SK-N-SH (cell line): Measurements from ENCODE around the gene PPP2R2B. TPM values are rescaled to one million over a fixed set of nuclear protein-coding genes. Genes with fewer than 3 reads are reported as not detected.

Experiments
- CTCF ChIA-PET: fragments of 300-600, 350-600 bp; formaldehyde crosslinking; extraction: SDS; loops from one replicate; lab custom pipeline; 2021; lab: Yijun Ruan, JAX
- POLR2A ChIA-PET: fragments of 350-600 bp; sonication (Branson Sonifier 250); formaldehyde crosslinking; extraction: SDS; loops from one replicate; lab custom pipeline; 2020; ENCODE audit warnings: antibody characterized with exemption, inconsistent platforms; lab: Yijun Ruan, JAX
- DNase-seq: peaks from one replicate; pipeline ENCODE4 v3.0.0; 2012
- H2AFZ ChIP-seq: fragments of 200-600 bp; sonication (generic); 2 replicates; pipeline ENCODE4 v1.8.1; 2016; ENCODE audit warnings: antibody characterized with exemption, mild to moderate bottlenecking, low read depth
- H3F3A ChIP-seq: fragments of 200-600 bp; sonication (generic); replicated peaks from 2 replicates; pipeline ENCODE3; 2016; ENCODE audit warnings: antibody characterized with exemption, mild to moderate bottlenecking; ENCODE audit not compliant: insufficient read depth
- H3K27ac ChIP-seq, 2 experiments: fragments of 200-500 bp in 1 of 2; fragments of 200-600 bp in 1 of 2; sonication (Bioruptor generic) in 1 of 2; sonication (generic), shearing (Covaris generic) in 1 of 2; 2 replicates each; pipeline versions ENCODE4 v1.5.1 to v1.6.1; 2014 to 2016; ENCODE audit warnings: low read depth in 2 of 2, inconsistent platforms in 1 of 2, low read length in 1 of 2, mild to moderate bottlenecking in 1 of 2, mixed read lengths in 1 of 2
- H3K27me3 ChIP-seq: fragments of 200-600 bp; sonication (generic), shearing (Covaris generic); 2 replicates; pipeline ENCODE4 v1.6.1; 2016; ENCODE audit warnings: mixed run types; ENCODE audit not compliant: insufficient read depth
- H3K36me3 ChIP-seq, 2 experiments: fragments of 200-500 bp in 1 of 2; fragments of 200-600 bp in 1 of 2; sonication (Bioruptor generic) in 1 of 2; sonication (generic) in 1 of 2; replicated peaks in 1 of 2; 2 replicates each; pipeline versions ENCODE3 to v1.5.1; 2014 to 2016; ENCODE audit warnings: low read length in 1 of 2, mild to moderate bottlenecking in 1 of 2; ENCODE audit not compliant: insufficient read depth in 2 of 2, control insufficient read depth in 1 of 2
- H3K4me1 ChIP-seq, 2 experiments: fragments of 200-500 bp in 1 of 2; fragments of 200-600 bp in 1 of 2; sonication (Bioruptor generic) in 1 of 2; sonication (generic), shearing (Covaris generic) in 1 of 2; 2 replicates each; pipeline versions ENCODE4 v1.5.1 to v1.6.1; 2014 to 2016; ENCODE audit warnings: low read depth in 1 of 2, low read length in 1 of 2, mixed run types in 1 of 2; ENCODE audit not compliant: insufficient read depth in 2 of 2, control insufficient read depth in 1 of 2
- H3K4me2 ChIP-seq: fragments of 200-600 bp; sonication (generic), shearing (Covaris generic); 2 replicates; pipeline ENCODE4 v1.6.1; 2017; ENCODE audit warnings: mixed run types
- H3K4me3 ChIP-seq, 2 experiments: fragments of 200-500 bp in 1 of 2; fragments of 200-600 bp in 1 of 2; sonication (Bioruptor generic) in 1 of 2; sonication (generic), shearing (Covaris generic) in 1 of 2; 2 replicates each; pipeline versions ENCODE4 v1.5.1 to v1.8.1; 2014 to 2016; ENCODE audit warnings: low read depth in 2 of 2, inconsistent platforms in 1 of 2, low read length in 1 of 2, mild to moderate bottlenecking in 1 of 2, mixed read lengths in 1 of 2, moderate library complexity in 1 of 2
- H3K79me2 ChIP-seq: fragments of 200-600 bp; sonication (generic); 2 replicates; pipeline ENCODE4 v1.8.1; 2017; ENCODE audit warnings: mild to moderate bottlenecking; ENCODE audit not compliant: insufficient read depth
- H3K9ac ChIP-seq: fragments of 200-600 bp; sonication (generic); 2 replicates; pipeline ENCODE4 v1.6.1; 2017; ENCODE audit warnings: mixed run types
- H3K9me2 ChIP-seq: fragments of 200-600 bp; sonication (generic); 2 replicates; pipeline ENCODE4 v1.6.1; 2017; ENCODE audit warnings: mixed run types
- H3K9me3 ChIP-seq: fragments of 200-600 bp; sonication (generic); 2 replicates; pipeline ENCODE4 v1.6.1; 2017; ENCODE audit warnings: mixed run types, mild to moderate bottlenecking, moderate library complexity
- H4K20me1 ChIP-seq: fragments of 200-600 bp; sonication (generic); 2 replicates; pipeline ENCODE4 v1.6.1; 2017; ENCODE audit warnings: mild to moderate bottlenecking, mixed run types; ENCODE audit not compliant: insufficient read depth
- ELF1 ChIP-seq: IDR thresholded peaks from 2 replicates; pipeline ENCODE4 v1.4.0; 2012
- EZH2phosphoT487 ChIP-seq: fragments of 200-600 bp; sonication (generic); IDR thresholded peaks from 2 replicates; pipeline ENCODE4 v1.6.1; 2017; ENCODE audit warnings: low read depth, mixed run types, mild to moderate bottlenecking, antibody characterized with exemption, moderate library complexity, borderline replicate concordance
- FOSL2 ChIP-seq: IDR thresholded peaks from 2 replicates; pipeline ENCODE4 v1.4.0; 2012; ENCODE audit warnings: low read depth, mild to moderate bottlenecking, moderate library complexity, borderline replicate concordance
- FOXJ3 ChIP-seq: sonication (generic); formaldehyde crosslinking; IDR thresholded peaks from 2 replicates; pipeline ENCODE4 v1.5.1; 2020; ENCODE audit warnings: mild to moderate bottlenecking, missing genetic modification reagents
- FOXM1 ChIP-seq: IDR thresholded peaks from 2 replicates; pipeline ENCODE4 v1.4.0; 2012; ENCODE audit warnings: low read depth, mild to moderate bottlenecking
- GABPA ChIP-seq: IDR thresholded peaks from 2 replicates; pipeline ENCODE4 v1.4.0; 2012; ENCODE audit warnings: low read depth, mild to moderate bottlenecking
- RAD21 ChIP-seq: IDR thresholded peaks from 2 replicates; pipeline ENCODE4 v1.6.1; 2012; ENCODE audit warnings: mild to moderate bottlenecking, low read length
- RCOR1 ChIP-seq: fragments of 150-350 bp; IDR thresholded peaks from 2 replicates; pipeline ENCODE4 v1.6.1; 2017; ENCODE audit warnings: antibody characterized with exemption, low read length
- RFX5 ChIP-seq: IDR thresholded peaks from 2 replicates; pipeline ENCODE4 v1.6.1; 2012; ENCODE audit warnings: mild to moderate bottlenecking, improper control_type of control experiment, low read length
- RXRA ChIP-seq: IDR thresholded peaks from 2 replicates; pipeline ENCODE4 v1.4.0; 2012; ENCODE audit warnings: low read depth, mild to moderate bottlenecking, borderline replicate concordance
- SIN3A ChIP-seq: IDR thresholded peaks from 2 replicates; pipeline ENCODE4 v1.6.1; 2012; ENCODE audit warnings: low read depth, mild to moderate bottlenecking, low read length, moderate library complexity, borderline replicate concordance
- TAF1 ChIP-seq: IDR thresholded peaks from 2 replicates; pipeline ENCODE4 v1.6.1; 2012; ENCODE audit warnings: low read depth, mild to moderate bottlenecking, low read length, moderate library complexity, borderline replicate concordance
- TEAD4 ChIP-seq: IDR thresholded peaks from 2 replicates; pipeline ENCODE4 v1.4.0; 2012; ENCODE audit warnings: mild to moderate bottlenecking, borderline replicate concordance; ENCODE audit not compliant: insufficient read depth
- WGBS: methylation state at CpG from one replicate; pipeline ENCODE4 v1.1.6; 2017; ENCODE audit warnings: low lambda C conversion rate; 5-methylcytosine and 5-hydroxymethylcytosine counted together
- polyA plus RNA-seq, 3 experiments: library from polyadenylated mRNA; depleted of rRNA; stranded (reverse); fragments of >200 nt; gene quantifications; 2 replicates each; pipeline ENCODE4 v1.2.3, GENCODE V29; 2012
- TF ChIP-seq, protein P1 (sequence below): IDR thresholded peaks from 2 replicates; pipeline ENCODE4 v1.4.0; 2012; ENCODE audit warnings: low read depth, borderline replicate concordance
- TF ChIP-seq, protein P2 (sequence below): IDR thresholded peaks from 2 replicates; pipeline ENCODE4 v1.4.0; 2012; ENCODE audit warnings: low read depth, borderline replicate concordance

Gene PPP2R2B
- polyA plus RNA-seq, 1 of the 3 experiments (the other 2 are of a cell fraction): 11.4 TPM

GRCh38 chr5:146755793-146756192 is 122.8 kb downstream of the PPP2R2B start:
- DNase-seq: no peak
- no peak for TF ChIP-seq EZH2phosphoT487
- TF ChIP-seq RCOR1: no peak
- TF ChIP-seq RAD21: no peak
- TF ChIP-seq RXRA: no peak
- Histone ChIP-seq H3F3A (no peaks in the 10 kb centered on the region), H3K9me3 (no peaks in the 10 kb centered on the region), H3K79me2 (no peaks in the 10 kb centered on the region), H3K4me1 (peaks cover 0 to 10% of the 10 kb centered on the region in 2 experiments; a peak in 2 of 4 replicates), H4K20me1 (no peaks in the 10 kb centered on the region), H3K27me3 (no peaks in the 10 kb centered on the region), H3K4me3 (no peak overlapping the region), H3K9ac (no peak overlapping the region), H3K27ac (no peak overlapping the region), H3K9me2 (no peaks in the 10 kb centered on the region), H2AFZ (no peak overlapping the region), H3K4me2 (no peak overlapping the region), H3K36me3 (no peaks in the 10 kb centered on the region)
- ChIA-PET POLR2A (no interaction called here), CTCF (interaction anchor here (0.9 to 1.3 kb wide), 2 partner anchors 18 to 213 kb away, joined by 3 read pairs; no protein-coding TSS in a partner anchor)
- 85% methylated on average over 2 of the region's 2 CpGs for WGBS

GRCh38 chr5:146754621-146755020 is 123.9 kb downstream of the PPP2R2B start:
- no peak overlapping the region for H2AFZ ChIP-seq
- CTCF ChIA-PET: interaction anchor here (1.3 kb wide), 1 partner anchor 212 kb away, joined by 3 read pairs; no protein-coding TSS in a partner anchor
- no peaks in the 10 kb centered on the region for H3K9me2 ChIP-seq
- no peaks in the 10 kb centered on the region for H3K36me3 ChIP-seq
- H3K4me3 ChIP-seq: no peak overlapping the region
- no peak for TF ChIP-seq RFX5
- TF ChIP-seq, protein P1, sequence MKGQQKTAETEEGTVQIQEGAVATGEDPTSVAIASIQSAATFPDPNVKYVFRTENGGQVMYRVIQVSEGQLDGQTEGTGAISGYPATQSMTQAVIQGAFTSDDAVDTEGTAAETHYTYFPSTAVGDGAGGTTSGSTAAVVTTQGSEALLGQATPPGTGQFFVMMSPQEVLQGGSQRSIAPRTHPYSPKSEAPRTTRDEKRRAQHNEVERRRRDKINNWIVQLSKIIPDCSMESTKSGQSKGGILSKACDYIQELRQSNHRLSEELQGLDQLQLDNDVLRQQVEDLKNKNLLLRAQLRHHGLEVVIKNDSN: no peak
- H3K4me1 ChIP-seq: peaks cover 0 to 10% of the 10 kb centered on the region in 2 experiments; a peak in 2 of 4 replicates
- H3K27ac ChIP-seq: no peak overlapping the region
- no peaks in the 10 kb centered on the region for H4K20me1 ChIP-seq
- POLR2A ChIA-PET: no interaction called here
- no peak overlapping the region for H3K9ac ChIP-seq
- H3K9me3 ChIP-seq: no peaks in the 10 kb centered on the region
- no peaks in the 10 kb centered on the region for H3K27me3 ChIP-seq
- no peaks in the 10 kb centered on the region for H3K79me2 ChIP-seq
- no peaks in the 10 kb centered on the region for H3F3A ChIP-seq
- DNase-seq: no peak
- H3K4me2 ChIP-seq: no peak overlapping the region

DNA sequence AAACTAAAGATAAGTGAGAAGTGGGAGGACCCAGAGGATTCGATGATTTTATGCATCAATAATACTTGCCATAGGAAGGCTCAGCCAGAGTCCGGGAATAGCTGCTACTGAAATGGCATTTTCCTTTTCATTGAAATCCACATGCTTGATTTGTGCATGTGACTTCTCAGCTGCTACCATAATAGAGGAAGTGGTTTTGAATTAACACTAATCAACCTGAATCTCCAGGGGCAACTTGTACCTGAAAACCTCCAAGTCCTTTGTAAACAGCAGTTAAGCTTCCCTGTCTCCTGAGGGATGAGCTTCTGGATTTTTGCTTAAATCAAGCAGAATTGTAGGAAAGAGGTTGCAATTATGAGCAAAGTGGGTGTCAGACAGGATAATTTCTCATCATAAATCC is 124.9 kb downstream of the PPP2R2B start:
- Histone ChIP-seq H2AFZ (no peak overlapping the region), H3K27ac (no peak overlapping the region), H3K4me2 (no peak overlapping the region), H3K36me3 (peaks cover 0 to 6% of the 10 kb centered on the region in 2 experiments), H3F3A (no peaks in the 10 kb centered on the region), H3K9ac (no peak overlapping the region), H4K20me1 (no peaks in the 10 kb centered on the region), H3K79me2 (no peaks in the 10 kb centered on the region), H3K9me3 (no peaks in the 10 kb centered on the region), H3K4me1 (peaks cover 0 to 2% of the 10 kb centered on the region in 2 experiments; a peak in 2 of 4 replicates), H3K4me3 (no peak overlapping the region), H3K27me3 (no peaks in the 10 kb centered on the region), H3K9me2 (no peaks in the 10 kb centered on the region)
- 86% methylated on average over 2 of the region's 2 CpGs for whole genome bisulfite sequencing
- no peak for DNase-seq
- ChIA-PET CTCF (no interaction called here), POLR2A (no interaction called here)
- TF ChIP-seq FOXJ3 (CRISPR knock-in tag): no peak
- no peak for TF ChIP-seq GABPA
- no peak for TF ChIP-seq SIN3A
- TF ChIP-seq, protein P2, sequence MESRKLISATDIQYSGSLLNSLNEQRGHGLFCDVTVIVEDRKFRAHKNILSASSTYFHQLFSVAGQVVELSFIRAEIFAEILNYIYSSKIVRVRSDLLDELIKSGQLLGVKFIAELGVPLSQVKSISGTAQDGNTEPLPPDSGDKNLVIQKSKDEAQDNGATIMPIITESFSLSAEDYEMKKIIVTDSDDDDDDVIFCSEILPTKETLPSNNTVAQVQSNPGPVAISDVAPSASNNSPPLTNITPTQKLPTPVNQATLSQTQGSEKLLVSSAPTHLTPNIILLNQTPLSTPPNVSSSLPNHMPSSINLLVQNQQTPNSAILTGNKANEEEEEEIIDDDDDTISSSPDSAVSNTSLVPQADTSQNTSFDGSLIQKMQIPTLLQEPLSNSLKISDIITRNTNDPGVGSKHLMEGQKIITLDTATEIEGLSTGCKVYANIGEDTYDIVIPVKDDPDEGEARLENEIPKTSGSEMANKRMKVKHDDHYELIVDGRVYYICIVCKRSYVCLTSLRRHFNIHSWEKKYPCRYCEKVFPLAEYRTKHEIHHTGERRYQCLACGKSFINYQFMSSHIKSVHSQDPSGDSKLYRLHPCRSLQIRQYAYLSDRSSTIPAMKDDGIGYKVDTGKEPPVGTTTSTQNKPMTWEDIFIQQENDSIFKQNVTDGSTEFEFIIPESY: no peak
- no peak for TF ChIP-seq TAF1
- no peak for TF ChIP-seq ELF1
- no peak for TF ChIP-seq TEAD4
- no peak for TF ChIP-seq RFX5
- no peak for TF ChIP-seq FOSL2
- TF ChIP-seq FOXM1: no peak
